Caco-2 (cell line): ENCODE measurements around the gene CLNK. TPM values are rescaled to one million over a fixed set of nuclear protein-coding genes. Genes with fewer than 3 reads are reported as not detected.

Experiments used
- BruUV-seq: library from RNA; stranded (reverse); fragments of 400-500 nt; replicated peaks from 2 replicates; lab custom pipeline; 2021; lab: Mats Ljungman, UMichigan
- CTCF ChIA-PET: fragments of 300-600 bp; sonication (Branson Sonifier 250); formaldehyde crosslinking; loops from one replicate; lab custom pipeline; 2022; ENCODE audit warnings: antibody characterized with exemption; lab: Charles Lee
- POLR2A ChIA-PET: fragments of 300-600 bp; sonication (Branson Sonifier 250); formaldehyde crosslinking; loops from one replicate; lab custom pipeline; 2022; ENCODE audit warnings: antibody characterized with exemption; lab: Charles Lee
- DNase-seq, 2 experiments: peaks; one replicate each; pipeline versions ENCODE4 v3.0.0 to v3.0.0-alpha.2; 2020 to 2022
- H3K27me3 ChIP-seq: replicated peaks from 2 replicates; pipeline ENCODE4 v1.6.0; 2011; ENCODE audit warnings: low read length; ENCODE audit not compliant: control insufficient read depth, insufficient read depth
- H3K36me3 ChIP-seq: 2 replicates; pipeline ENCODE4 v1.5.1; 2011; ENCODE audit warnings: low read length; ENCODE audit not compliant: control insufficient read depth, insufficient read depth
- H3K4me1 ChIP-seq: fragments of 250-450 bp; sonication (Bioruptor Pico); 2 replicates; pipeline ENCODE4 v1.5.1; 2020; ENCODE audit warnings: mild to moderate bottlenecking
- H3K4me3 ChIP-seq: 2 replicates; pipeline ENCODE4 v1.5.1; 2011; ENCODE audit warnings: low read depth, mild to moderate bottlenecking, control low read depth, low read length
- H3K9me3 ChIP-seq: fragments of 250-450 bp; sonication (Bioruptor Pico); 2 replicates; pipeline ENCODE4 v1.5.1; 2020; ENCODE audit warnings: mild to moderate bottlenecking, moderate library complexity
- H3K27ac Mint-ChIP-seq: one replicate; pipeline ENCODE4 v1.8.0; 2022; ENCODE audit warnings: mixed read lengths; ENCODE audit not compliant: unreplicated experiment
- H3K27me3 Mint-ChIP-seq: one replicate; pipeline ENCODE4 v1.8.0; 2022; ENCODE audit warnings: mixed read lengths; ENCODE audit not compliant: insufficient read depth, unreplicated experiment
- H3K36me3 Mint-ChIP-seq: one replicate; pipeline ENCODE4 v1.8.0; 2022; ENCODE audit warnings: mild to moderate bottlenecking, mixed read lengths; ENCODE audit not compliant: insufficient read depth, unreplicated experiment
- H3K4me1 Mint-ChIP-seq: one replicate; pipeline ENCODE4 v1.8.0; 2022; ENCODE audit warnings: low read depth, mixed read lengths; ENCODE audit not compliant: unreplicated experiment
- H3K4me3 Mint-ChIP-seq: one replicate; pipeline ENCODE4 v1.8.0; 2022; ENCODE audit warnings: mild to moderate bottlenecking, moderate library complexity, mixed read lengths; ENCODE audit not compliant: unreplicated experiment
- H3K9me3 Mint-ChIP-seq: one replicate; pipeline ENCODE4 v1.8.0; 2022; ENCODE audit warnings: mixed read lengths; ENCODE audit not compliant: unreplicated experiment
- intact Hi-C: fragments of 100-400 bp; cut with micrococcal nuclease; formaldehyde crosslinking; loops from one replicate; pipeline ENCODE4 v1.10.0; 2022; ENCODE audit not compliant: unreplicated experiment
- total RNA-seq: library from RNA; stranded (reverse); gene quantifications from 2 replicates; pipeline ENCODE4 v1.2.3, GENCODE V29; 2022
- TF ChIP-seq, protein P1 (sequence below), 2 experiments: fragments of 200-600 bp in 1 of 2; IDR thresholded peaks; 1 replicate in 1 of 2; 2 replicates in 1 of 2; pipeline versions ENCODE4 v1.5.1 to v1.8.0; 2011 to 2022; ENCODE audit warnings: antibody characterized with exemption in 1 of 2, control low read depth in 1 of 2, inconsistent platforms in 1 of 2, low read depth in 1 of 2, low read length in 1 of 2, mild to moderate bottlenecking in 1 of 2, moderate library complexity in 1 of 2; ENCODE audit not compliant: insufficient read depth in 1 of 2, severe bottlenecking in 1 of 2, unreplicated experiment in 1 of 2

CLNK gene
- total RNA-seq, 1 experiment from 2014 or later: not detected

DNA sequence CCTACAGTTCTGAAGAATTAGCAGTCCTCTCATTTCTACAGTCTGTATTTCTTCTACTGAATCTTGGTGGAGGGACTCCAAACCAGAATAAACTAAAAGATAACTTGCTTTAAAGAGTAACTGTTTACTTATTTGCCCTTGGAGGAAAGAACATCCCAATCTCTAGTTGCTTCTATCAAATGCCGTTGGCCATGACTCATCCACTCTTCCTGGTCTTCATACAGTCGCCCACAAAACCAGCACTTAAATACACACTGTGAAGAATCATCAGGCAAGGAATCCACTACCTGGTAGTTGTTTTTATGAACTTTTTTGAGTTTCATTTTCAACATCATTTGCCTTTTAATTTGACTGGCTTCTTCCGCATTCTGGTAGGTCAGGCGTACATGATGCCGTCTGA, 241.6 kb downstream of the CLNK start:
- BruUV-seq: no TSS peak
- intact Hi-C loops: no loop called here
- Mint-ChIP-seq H3K27ac (no peak overlapping the region), H3K4me3 (no peak overlapping the region), H3K36me3 (no peaks in the 10 kb centered on the region), H3K4me1 (no peaks in the 10 kb centered on the region), H3K27me3 (peaks cover 22% of the 10 kb centered on the region), H3K9me3 (no peaks in the 10 kb centered on the region)
- H3K27me3 ChIP-seq: no peaks in the 10 kb centered on the region
- TF ChIP-seq, protein P1, sequence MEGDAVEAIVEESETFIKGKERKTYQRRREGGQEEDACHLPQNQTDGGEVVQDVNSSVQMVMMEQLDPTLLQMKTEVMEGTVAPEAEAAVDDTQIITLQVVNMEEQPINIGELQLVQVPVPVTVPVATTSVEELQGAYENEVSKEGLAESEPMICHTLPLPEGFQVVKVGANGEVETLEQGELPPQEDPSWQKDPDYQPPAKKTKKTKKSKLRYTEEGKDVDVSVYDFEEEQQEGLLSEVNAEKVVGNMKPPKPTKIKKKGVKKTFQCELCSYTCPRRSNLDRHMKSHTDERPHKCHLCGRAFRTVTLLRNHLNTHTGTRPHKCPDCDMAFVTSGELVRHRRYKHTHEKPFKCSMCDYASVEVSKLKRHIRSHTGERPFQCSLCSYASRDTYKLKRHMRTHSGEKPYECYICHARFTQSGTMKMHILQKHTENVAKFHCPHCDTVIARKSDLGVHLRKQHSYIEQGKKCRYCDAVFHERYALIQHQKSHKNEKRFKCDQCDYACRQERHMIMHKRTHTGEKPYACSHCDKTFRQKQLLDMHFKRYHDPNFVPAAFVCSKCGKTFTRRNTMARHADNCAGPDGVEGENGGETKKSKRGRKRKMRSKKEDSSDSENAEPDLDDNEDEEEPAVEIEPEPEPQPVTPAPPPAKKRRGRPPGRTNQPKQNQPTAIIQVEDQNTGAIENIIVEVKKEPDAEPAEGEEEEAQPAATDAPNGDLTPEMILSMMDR (IDR thresholded peaks at IDR 0.05; ENCODE audit: insufficient read depth in 1 of 2, low read depth in 1 of 2, low read length in 1 of 2, severe bottlenecking in 1 of 2, unreplicated experiment in 1 of 2): no peak
- no peak overlapping the region for H3K4me3 ChIP-seq
- H3K4me1 ChIP-seq: no peaks in the 10 kb centered on the region
- CTCF ChIA-PET: no interaction called here
- POLR2A ChIA-PET: no interaction called here
- no peak for DNase-seq
- H3K36me3 ChIP-seq: no peaks in the 10 kb centered on the region
- no peaks in the 10 kb centered on the region for H3K9me3 ChIP-seq

DNA sequence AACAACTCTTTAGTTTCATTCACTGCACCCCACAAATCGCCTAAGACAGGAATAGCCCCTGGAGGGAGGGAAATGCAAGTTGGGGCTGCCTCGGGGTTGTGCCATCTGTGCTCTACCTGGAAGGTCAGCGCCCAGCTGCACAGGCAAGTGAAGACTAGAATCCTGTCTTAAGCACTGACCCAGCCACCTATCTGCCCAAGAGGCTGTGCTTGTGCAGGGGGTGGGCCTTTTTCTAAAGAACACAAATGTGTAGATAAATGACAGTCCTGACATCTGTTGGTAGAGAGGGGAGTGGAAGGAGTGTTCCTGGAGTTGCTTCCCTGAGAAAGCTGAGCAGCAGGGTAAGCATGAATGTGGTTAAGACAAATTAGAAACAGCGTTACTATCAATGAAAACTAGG, 243.1 kb downstream of the CLNK start:
- BruUV-seq: no TSS peak
- no peak overlapping the region for H3K27ac Mint-ChIP-seq

DNA sequence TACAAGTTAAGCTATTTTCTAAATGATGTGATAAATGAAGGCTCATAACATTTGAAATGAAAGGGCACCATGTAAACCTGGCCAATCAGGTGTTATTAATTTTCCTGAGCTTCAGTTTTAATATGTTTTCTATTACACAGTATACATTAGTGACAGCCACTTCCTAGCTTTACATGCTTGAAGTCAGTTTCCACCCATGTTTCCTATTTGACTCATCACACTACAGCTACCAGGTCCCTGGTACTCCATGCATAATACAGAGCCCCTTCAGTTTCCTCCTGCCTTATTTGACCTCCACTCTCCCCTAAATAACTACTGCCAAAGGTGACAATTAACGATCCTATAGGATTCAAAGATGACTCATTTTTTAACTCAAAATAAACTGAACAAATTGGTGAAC, 245.6 kb downstream of the CLNK start:
- Histone ChIP-seq H3K4me1 (no peaks in the 10 kb centered on the region), H3K9me3 (no peaks in the 10 kb centered on the region), H3K4me3 (no peak overlapping the region), H3K27me3 (no peaks in the 10 kb centered on the region), H3K36me3 (no peaks in the 10 kb centered on the region)
- ChIA-PET CTCF (no interaction called here), POLR2A (no interaction called here)
- intact Hi-C loops: no loop called here
- Mint-ChIP-seq H3K9me3 (no peaks in the 10 kb centered on the region), H3K4me1 (no peaks in the 10 kb centered on the region), H3K27ac (no peak overlapping the region), H3K36me3 (no peaks in the 10 kb centered on the region), H3K27me3 (peaks cover 15% of the 10 kb centered on the region), H3K4me3 (no peak overlapping the region)
- BruUV-seq: no TSS peak
- TF ChIP-seq, protein P1 (IDR thresholded peaks at IDR 0.05; ENCODE audit: insufficient read depth in 1 of 2, low read depth in 1 of 2, low read length in 1 of 2, severe bottlenecking in 1 of 2, unreplicated experiment in 1 of 2): no peak
- DNase-seq: no peak

More for the DNA sequence above, 243.1 kb downstream of the CLNK start:
- ChIA-PET CTCF (no interaction called here), POLR2A (no interaction called here)
- Mint-ChIP-seq H3K27me3 (peaks cover 18% of the 10 kb centered on the region), H3K9me3 (no peaks in the 10 kb centered on the region), H3K36me3 (no peaks in the 10 kb centered on the region), H3K4me1 (no peaks in the 10 kb centered on the region), H3K4me3 (no peak overlapping the region)
- Histone ChIP-seq H3K4me1 (no peaks in the 10 kb centered on the region), H3K36me3 (no peaks in the 10 kb centered on the region), H3K9me3 (no peaks in the 10 kb centered on the region), H3K27me3 (no peaks in the 10 kb centered on the region), H3K4me3 (no peak overlapping the region)
- DNase-seq: no peak
- intact Hi-C loops: no loop called here
- TF ChIP-seq, protein P1 (IDR thresholded peaks at IDR 0.05; ENCODE audit: insufficient read depth in 1 of 2, low read depth in 1 of 2, low read length in 1 of 2, severe bottlenecking in 1 of 2, unreplicated experiment in 1 of 2): no peak
